Activated CD8-positive, alpha-beta memory T cell treated with anti-CD3 and anti-CD28 coated beads, Interleukin-2, amount 50 U/mL, for 24 hours (primary cell): Measurements from ENCODE around the gene SMIM13.

Experiments used
- DNase-seq: peaks from one replicate; pipeline ENCODE4 v3.0.0-alpha.2; 2020; ENCODE audit errors: extremely low read depth

The SMIM13 gene

GRCh38 chr6:11153447-11153846 lies 59.8 kb downstream of the SMIM13 start:
- no peak for DNase-seq

- no peak for DNase-seq
Observed at GRCh38 chr6:11155589-11155988, 62.0 kb downstream of the SMIM13 start.

GRCh38 chr6:11160199-11160598 lies 66.6 kb downstream of the SMIM13 start:
- DNase-seq, result no peak

DNA sequence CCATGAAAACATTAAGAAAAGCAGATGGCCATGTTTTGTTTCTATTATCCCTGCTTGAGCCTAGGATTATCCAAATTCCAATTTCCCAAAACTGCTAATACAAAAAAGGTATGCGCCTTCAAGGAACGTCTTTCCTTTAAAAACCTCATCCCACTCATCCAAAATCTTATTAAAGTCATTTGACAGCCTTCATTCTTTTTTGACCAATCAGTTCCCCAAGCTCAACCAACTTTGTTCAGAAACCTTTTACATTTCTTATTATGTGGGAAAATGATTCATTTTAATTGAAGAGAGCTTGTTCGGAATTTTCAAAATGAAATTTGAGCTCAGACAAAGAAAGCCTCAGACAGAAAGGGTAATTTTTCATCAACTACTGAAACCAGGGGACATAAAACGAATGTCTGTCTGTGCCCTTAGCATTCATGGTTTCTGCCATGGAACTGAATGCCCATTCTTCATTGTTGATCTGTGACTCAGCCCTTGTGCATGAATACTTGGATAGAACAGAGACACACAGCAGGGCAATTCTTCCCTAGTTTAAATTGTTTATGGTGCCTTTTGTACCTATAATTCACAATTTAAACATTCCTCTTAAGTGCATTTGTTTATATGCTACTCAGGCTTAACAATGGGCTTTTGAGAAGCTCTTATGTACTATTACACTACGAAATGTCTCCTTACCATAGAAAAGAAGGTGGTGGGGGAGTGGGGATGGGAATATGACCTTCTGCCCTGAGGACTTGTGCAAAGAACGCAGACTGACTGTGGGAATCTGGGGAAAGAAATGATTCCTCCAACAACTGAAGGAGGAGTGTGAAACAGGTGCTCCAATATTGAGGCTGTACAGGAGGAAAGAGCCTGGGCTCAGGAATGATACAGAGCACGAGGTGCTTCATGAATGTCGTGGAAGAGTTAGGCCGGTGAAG lies 67.7 kb downstream of the SMIM13 start:
- no peak for DNase-seq

DNA sequence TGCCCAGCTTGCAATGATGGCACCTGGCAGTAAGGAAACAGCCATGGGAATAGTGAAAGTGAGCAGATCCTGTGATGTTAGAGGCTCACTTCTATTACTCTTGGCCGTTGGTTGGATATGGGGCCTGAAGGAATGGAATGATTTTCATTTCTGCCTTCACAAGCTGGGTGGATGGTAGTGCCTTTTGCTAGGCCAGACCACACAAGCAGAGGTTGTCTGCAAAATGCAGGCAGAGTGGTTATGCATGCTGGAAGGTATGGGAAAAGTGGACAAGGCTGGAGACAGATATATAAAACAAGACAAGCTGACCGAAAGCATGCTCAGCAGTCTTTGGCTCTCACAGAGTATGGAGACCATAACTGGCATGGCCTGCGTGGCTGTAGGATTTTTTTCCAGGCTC lies 68.6 kb downstream of the SMIM13 start:
- no peak for DNase-seq

GRCh38 chr6:11163932-11164331 lies 70.3 kb downstream of the SMIM13 start:
- no peak for DNase-seq

DNA sequence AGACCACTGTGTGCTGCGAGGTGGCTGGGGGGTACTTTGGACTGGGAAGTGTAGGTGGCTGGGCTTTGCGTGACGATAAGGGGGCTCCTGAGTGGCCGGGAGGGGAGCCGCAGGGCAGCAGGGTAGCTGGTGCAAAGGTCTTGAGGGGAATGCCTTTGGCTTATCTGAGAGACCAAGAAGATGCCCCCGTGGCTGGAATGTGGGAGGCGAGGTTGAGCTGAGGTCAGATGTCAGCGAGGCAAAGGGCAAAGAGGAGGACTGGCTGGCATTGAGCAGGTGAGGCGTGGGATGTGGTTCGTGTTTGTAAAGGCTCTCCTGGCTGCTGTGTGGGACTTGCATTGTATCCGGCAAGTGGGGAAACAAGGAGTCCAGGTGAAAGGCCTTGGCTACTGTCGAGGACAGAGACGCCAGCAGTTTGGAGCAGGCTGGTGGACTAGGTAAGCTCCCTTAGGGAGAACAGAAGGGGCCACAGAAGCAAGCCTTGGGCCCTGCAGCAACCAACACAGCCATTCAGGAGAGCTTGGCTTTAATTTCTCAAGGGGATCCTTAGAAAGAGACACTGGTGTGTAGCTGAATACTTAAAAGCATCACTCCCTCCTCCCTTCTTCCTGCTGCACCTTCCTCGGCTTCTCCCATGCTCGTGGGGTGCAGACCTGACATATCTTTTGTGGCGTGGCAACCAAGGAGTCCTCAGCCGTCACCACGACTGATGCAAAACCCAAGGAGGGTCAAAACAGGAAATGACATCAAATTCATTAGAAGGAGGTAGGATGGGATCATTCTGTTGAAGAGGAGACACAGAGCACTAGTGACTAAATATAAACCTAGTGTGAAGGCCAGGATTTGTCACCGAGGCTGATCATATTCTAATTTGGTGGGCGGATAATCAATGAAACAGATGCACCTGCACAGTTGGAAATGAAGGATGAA lies 71.3 kb downstream of the SMIM13 start:
- DNase-seq, result no peak

GRCh38 chr6:11166948-11167347 lies 73.3 kb downstream of the SMIM13 start:
- no peak for DNase-seq

- no peak for DNase-seq
Observed at GRCh38 chr6:11168091-11168635, 74.5 kb downstream of the SMIM13 start.

DNA sequence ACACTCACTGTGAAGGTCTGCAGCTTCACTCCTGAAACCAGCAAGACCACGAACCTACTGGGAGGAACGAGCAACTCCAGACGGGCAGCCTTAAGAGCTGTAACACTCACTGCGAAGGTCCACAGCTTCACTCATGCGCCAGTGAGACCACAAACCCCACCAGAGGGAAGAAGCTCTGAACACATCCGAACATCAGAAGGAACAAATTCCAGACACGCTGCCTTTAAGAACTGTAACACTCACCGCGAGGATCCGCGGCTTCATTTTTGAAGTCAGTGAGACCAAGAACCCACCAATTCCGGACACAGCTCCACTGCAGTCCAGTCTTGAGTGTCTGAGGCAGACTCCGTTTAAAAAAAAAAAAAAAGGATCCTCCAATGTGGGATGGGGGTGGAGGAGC lies 78.3 kb downstream of the SMIM13 start:
- no peak for DNase-seq

- peak; percentile 52 for DNase-seq
Observed at GRCh38 chr6:11172501-11173327, 79.1 kb downstream of the SMIM13 start.

- no peak for DNase-seq
Observed at GRCh38 chr6:11174242-11174611, 80.6 kb downstream of the SMIM13 start.

DNA sequence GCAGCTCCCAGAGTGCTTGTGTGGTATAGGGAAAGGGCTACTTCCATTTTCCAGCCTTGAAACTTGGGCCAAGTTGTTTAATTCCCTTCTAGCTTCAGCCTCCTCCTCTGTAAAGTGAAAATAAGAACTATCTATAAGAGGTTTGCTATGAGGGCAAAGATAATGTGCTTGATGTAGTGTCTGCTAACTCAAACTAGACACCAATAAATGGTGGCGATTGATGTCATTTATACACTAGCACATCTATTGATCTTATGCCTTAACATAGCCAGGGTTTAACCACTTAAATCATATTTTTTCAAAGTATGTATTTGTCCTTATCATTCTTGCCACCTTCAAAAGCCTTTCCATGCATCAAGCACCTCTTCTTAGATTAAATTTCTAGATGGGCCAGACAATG lies 83.6 kb downstream of the SMIM13 start:
- no peak for DNase-seq

DNA sequence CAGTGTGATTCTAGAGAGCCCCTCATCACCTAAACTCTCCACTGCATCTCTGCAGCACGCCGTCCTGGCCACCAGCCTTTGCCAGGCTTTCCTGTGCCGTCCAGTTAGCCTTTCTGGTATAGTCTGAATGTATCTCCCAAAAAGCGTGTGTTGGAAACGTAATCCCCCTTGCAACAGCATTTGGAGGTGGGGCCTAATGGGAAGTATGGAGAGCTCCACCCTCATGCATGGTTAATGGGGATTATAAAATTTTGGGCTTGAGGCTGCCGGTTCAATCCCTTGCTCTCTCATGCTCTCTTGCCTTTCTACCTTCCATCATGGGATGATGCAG lies 85.4 kb downstream of the SMIM13 start:
- no peak for DNase-seq

- DNase-seq, result no peak
Observed at GRCh38 chr6:11179419-11180202, 86.0 kb downstream of the SMIM13 start.

GRCh38 chr6:11181478-11182136 lies 88.0 kb downstream of the SMIM13 start:
- DNase-seq, result no peak

GRCh38 chr6:11183761-11184362 lies 90.2 kb downstream of the SMIM13 start:
- DNase-seq, result no peak

- no peak for DNase-seq
Observed at GRCh38 chr6:11185204-11185842, 91.7 kb downstream of the SMIM13 start.

GRCh38 chr6:11187301-11187700 lies 93.7 kb downstream of the SMIM13 start:
- no peak for DNase-seq
